ENCODE measurements around the gene CLIC4. TPM values are rescaled to one million over a fixed set of nuclear protein-coding genes. Genes with fewer than 3 reads are reported as not detected.
A peak's percentile ranks its signal among the peaks of the same experiment; 100 is the strongest.

CLIC4 gene
- total and polyA plus RNA-seq, 2 of the 8 experiments (the other 6 are each of a cell fraction or from before 2014, with no cell fraction given), result 77.5 to 293 TPM

GRCh38 chr1:24830680-24831272 is 85.5 kb downstream of the CLIC4 start (continued):
- TF ChIP-seq CHD7 (IDR thresholded peaks at IDR 0.05; ENCODE audit: insufficient replicate concordance, low read length) (no peak), PHF8 (conservative IDR thresholded peaks at IDR 0.05; ENCODE audit: low read depth, low read length) (no peak), RAD21 (IDR thresholded peaks at IDR 0.05 in 1 of 2, conservative IDR thresholded peaks at IDR 0.05 in 1 of 2; ENCODE audit: low read depth in 2 of 2, low read length in 2 of 2) (peak; percentile 74 to 84), SP2 (IDR thresholded peaks at IDR 0.05; ENCODE audit: low read length) (no peak)
